HG03280 (cell line): ENCODE results near the gene RSPH6A.

Experiments used
- ATAC-seq: cut with Tn5 transposase; IDR thresholded peaks from one replicate; pipeline ENCODE4 v1.9.1; 2021; ENCODE audit warnings: mild to moderate bottlenecking, moderate library complexity; ENCODE audit not compliant: unreplicated experiment

Gene RSPH6A

DNA sequence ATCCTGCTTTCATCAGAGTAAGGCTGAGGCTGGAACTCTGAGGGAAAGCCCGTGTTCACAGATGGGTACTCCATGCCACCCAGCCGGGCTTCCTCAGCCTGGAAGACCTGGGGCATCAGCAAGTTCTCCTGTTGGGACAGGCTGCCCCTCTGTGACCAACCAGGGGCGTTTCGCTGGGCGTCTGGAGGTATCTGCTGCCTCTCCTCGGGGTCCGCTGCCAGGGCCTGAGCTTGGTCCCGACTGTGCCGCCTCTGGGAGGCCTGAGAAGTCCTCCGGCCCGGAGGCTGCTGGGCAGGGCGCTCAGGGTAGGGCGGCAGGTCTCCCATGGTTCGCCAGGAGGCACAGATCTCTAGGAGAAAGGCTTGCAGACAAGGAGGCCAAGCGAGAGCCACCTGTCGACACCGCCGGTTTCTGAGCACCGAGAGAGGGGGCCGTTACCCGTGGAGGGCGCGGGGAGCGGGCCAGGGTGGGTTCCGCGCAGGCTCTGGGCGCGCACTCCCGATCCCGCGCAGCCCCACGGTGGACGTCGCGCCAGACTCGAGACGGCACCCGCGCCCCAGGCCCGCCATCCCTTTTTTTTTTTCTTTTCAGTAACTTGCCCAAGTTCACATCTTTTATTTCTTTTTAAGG is at the start of gene RSPH6A:
Gene RSPH6A, minus strand, starts transcription at position 458 of the 630 bp plus-strand sequence. Its CDS starts 132 bp downstream, at position 326.
- no peak for ATAC-seq

- ATAC-seq = no peak
These were observed 49.5 kb upstream of the RSPH6A start for GRCh38 chr19:45864629-45865082.

DNA sequence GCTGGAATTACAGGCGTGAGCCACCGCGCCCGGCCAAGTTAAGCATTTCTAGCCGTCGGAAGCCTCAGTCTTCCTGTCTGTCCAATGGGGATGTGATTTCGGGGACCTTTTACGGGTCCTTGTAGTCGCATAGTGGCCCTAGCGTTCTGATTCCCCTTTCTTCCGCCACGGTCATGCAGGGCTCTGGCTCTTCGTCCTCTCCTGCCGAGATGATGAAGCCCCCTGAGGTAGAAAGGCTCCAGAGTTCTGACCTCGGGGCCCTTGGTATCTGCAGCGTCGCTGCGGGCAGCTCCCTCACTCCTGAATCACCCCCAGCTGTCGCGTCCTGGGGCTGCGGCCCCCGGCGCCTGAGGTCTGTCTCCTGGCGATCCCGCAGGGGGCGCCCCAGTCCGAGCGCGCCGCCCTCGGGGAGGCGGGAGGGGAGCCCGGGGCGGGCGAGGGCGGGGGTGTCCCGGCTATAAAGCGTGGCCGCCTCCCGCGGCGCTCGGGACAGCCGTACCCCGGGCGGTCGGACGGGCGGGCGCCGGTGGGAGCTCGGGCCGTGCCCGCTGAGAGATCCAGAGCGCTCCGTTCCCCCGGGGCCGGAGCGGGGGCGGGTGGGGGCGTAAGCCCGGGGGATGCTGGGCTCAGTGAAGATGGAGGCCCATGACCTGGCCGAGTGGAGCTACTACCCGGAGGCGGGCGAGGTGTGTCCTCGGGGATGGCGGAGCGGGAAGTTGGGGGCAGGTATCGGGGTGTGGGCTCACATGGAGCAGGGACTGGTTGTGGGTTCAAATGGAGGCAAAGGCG is 48.9 kb upstream of the RSPH6A start, which contains the start of gene FOXA3:
Gene FOXA3, plus strand, starts transcription at position 487 of the 789 bp plus-strand sequence. Its CDS starts 131 bp downstream, at position 618.
- peak; percentile 40 for ATAC-seq

GRCh38 chr19:45863335-45863839 is 48.3 kb upstream of the RSPH6A start:
- no peak for ATAC-seq

DNA sequence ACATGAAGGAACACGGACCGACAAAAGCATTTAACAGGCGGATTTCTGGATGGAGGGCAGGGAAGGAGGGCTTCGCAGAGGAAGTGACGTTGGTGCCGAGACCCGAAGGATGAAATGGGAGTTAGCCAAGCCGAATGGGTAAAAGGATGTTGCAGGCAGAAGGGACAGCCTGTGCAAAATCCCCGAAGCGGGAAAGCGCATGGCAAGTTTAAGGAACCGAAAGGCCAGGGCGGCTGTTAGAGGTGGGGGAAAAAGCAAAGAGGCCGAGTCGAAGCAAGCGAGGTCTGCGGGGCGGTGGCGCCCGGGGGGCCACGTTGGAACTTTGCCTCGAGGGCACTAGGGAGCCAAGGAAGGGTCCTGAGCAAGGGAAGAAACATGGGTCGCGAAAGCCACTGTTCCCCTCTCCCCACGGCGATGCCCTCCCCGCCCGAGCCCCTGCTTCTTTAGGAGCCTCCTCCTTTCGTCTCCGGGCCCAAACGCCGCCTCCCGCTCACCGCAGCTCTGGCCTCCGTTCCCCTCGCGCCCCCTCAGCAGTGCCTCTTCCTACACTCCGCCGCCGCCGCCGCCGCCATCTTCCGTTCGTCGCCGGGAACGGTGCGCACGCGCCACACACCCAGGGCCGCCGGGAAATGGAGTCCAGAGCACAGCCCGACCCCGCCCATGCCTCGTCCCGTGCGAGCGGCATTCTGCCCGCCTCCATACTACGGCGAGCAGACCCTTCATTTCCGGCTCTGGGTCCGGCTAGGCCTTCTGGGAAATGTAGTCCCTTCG is 47.6 kb upstream of the RSPH6A start, which contains the start of gene SYMPK:
Gene SYMPK, minus strand, starts transcription at position 584 of the 771 bp plus-strand sequence. CDS start 8,652 bp downstream, outside the sequence.
- peak; percentile 95 for ATAC-seq

DNA sequence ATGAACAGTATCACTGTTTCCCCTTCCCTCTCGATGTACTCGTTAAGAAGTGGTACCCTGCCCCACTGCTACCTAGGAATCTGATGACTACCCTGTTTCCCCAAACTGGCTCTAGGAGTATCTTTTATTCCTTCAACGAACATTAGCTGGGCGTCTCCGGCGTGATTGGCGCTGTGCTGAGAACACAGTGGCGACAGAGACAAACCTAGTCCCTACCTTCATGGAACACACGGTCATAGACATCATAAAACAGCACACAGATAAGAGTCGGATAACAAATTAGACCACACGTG is 47.1 kb upstream of the RSPH6A start:
- ATAC-seq = no peak

DNA sequence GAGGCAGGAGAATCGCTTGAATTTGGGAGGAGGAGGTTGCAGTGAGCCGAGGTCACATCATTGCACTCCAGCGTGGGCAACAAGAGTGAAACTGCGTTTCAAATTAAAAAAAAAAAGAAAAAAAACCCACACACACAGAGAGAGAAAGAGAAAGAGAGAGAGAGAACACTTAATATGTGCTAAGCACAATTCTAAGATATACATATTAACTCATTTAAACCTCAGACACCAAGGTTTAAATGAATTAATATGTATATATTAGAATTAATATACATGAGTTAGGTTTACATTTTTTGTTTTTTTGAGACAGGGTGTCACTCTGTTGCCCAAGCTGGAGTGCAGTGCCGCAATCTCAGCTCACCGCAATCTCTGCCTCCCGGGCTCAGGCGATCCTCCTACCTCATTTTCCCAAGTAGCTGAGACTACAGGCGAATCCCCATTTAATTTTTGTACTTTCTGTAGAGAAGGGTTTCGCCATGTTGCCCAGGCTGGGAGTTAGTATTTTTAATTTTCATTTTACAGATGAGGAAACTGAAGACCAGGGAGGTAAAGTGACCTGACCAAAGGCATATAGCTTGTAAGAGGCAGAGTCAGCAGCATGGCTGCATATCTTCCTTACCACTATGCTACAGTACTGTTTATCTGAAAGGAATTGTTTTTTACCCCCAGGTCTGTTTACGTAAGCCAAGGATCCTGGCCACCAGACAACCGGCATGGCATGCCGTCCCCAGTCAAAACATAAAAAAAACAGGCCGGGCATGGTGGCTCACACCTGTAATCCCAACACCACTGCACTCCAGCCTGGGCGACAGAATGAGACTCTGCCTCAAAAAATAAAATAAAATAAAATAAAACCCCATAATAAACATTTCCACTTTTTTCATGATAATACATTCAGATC is 45.5 kb upstream of the RSPH6A start:
- ATAC-seq = no peak

GRCh38 chr19:45854167-45854778 is 39.2 kb upstream of the RSPH6A start:
- no peak for ATAC-seq

GRCh38 chr19:45852983-45853382 is 37.9 kb upstream of the RSPH6A start:
- no peak for ATAC-seq

GRCh38 chr19:45852145-45852750 is 37.1 kb upstream of the RSPH6A start:
- ATAC-seq = no peak

- no peak for ATAC-seq
These were observed 33.8 kb upstream of the RSPH6A start for GRCh38 chr19:45848922-45849321.

DNA sequence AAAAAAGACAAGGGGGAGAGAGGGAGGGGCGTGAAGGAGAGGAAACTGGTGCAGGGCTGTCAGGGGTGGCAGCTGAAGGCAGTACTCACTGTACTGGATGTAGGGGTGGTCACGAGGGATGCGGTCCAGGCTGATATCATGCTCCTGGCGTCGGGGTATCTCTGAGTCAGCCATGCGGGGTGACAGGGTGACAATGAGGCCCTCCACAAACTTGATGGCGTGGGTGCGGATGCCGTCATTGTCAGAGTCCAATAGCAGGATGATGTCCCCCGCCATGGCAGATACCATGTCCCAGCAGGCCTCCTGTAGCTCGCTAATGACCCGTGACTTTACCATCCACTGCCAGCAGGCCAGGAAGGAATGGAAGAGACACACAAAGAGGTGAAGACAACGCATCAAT is 32.6 kb upstream of the RSPH6A start:
- ATAC-seq = no peak

DNA sequence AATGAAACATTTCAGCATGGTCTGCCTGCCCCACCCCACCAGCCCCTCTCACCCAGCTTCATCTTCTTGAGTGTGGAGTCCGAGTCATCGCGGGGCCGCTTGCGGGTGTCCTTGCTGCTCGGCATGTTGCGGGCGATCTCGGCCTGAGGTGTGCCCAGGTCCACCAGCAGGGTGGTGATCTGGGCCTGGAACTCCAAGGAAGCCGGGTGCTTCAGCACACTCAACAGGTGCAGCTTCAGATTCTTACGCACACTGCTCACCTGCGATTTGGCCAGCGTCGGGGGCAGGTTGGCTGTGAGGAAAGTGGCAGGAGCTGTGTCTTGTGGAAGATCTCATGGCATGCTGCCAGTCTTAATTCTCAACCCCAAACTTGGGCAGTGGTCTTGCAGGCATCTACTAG is 27.1 kb upstream of the RSPH6A start:
- no peak for ATAC-seq

DNA sequence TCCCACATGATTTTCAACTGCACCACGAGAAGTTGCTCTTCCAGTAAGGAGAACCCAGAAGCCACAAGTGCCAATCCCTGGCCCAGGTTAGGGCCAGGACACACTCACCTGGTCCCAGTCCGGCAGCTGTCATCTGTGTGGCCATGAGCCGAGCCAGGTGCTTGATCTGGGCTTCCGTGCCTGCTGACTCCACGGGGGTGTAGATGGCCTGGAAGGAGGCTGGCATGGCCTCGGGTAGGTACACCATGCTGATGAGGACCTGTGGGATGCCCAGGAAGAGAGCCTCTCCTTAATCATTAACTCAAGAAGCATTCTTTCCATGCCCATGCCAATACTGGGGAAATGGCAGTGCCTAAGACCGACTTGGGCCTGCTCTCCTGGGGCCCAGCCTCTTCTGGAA is 19.9 kb upstream of the RSPH6A start:
- ATAC-seq = no peak

GRCh38 chr19:45828945-45829344 is 13.8 kb upstream of the RSPH6A start:
- no peak for ATAC-seq

GRCh38 chr19:45828523-45828922 is 13.4 kb upstream of the RSPH6A start:
- ATAC-seq = no peak

GRCh38 chr19:45827459-45828093 is 12.5 kb upstream of the RSPH6A start:
- ATAC-seq = no peak

- ATAC-seq = no peak
These were observed 11.8 kb upstream of the RSPH6A start for GRCh38 chr19:45826934-45827333.
